ENCODE measurements around the gene EPN2.

EPN2 gene

DNA sequence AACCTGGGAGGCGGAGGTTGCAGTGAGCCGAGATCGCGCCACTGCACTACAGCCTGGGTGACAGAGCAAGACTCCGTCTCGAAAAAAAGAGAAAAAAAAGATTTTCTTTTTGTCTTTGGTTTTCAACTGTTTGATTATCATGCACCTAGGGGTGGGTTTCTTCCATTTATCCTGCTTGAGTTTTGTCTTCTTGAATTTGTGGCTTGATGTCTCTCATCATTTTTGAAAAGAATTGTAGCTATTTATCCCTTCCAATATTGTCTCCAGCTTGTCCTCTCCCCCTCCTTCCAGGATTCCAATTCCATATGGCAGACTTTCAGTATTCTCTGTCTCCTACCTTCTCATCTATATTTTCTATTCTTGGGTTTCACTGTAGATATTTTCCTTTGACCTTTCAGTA lies 117.6 kb downstream of the EPN2 start:
- no peak for DNase-seq (ENCODE audit: extremely low spot score)
- ChIA-PET POLR2A (interaction anchor here (0.7 to 1.2 kb wide), 2 partner anchors 23 to 94 kb away, joined by 3 to 5 read pairs; partner anchors contain the start of gene MAPK7), CTCF (interaction anchor here (1.3 kb wide), 1 partner anchor 8 kb away, joined by 7 read pairs; the partner anchor contains the start of gene B9D1)
- no peak for TF ChIP-seq TARDBP (IDR thresholded peaks at IDR 0.05)
- no peak for TF ChIP-seq ARNT (IDR thresholded peaks at IDR 0.05)
- TF ChIP-seq ZNF384 (IDR thresholded peaks at IDR 0.05): no peak
- TF ChIP-seq, protein P1, sequence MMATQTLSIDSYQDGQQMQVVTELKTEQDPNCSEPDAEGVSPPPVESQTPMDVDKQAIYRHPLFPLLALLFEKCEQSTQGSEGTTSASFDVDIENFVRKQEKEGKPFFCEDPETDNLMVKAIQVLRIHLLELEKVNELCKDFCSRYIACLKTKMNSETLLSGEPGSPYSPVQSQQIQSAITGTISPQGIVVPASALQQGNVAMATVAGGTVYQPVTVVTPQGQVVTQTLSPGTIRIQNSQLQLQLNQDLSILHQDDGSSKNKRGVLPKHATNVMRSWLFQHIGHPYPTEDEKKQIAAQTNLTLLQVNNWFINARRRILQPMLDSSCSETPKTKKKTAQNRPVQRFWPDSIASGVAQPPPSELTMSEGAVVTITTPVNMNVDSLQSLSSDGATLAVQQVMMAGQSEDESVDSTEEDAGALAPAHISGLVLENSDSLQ (IDR thresholded peaks at IDR 0.05): no peak
- no peak for TF ChIP-seq FOXK2 (IDR thresholded peaks at IDR 0.05)
- TF ChIP-seq FOXM1 (IDR thresholded peaks at IDR 0.05; ENCODE audit: borderline replicate concordance): no peak
- no peak for TF ChIP-seq SP1 (IDR thresholded peaks at IDR 0.05)
- no peak for TF ChIP-seq CTBP1 (IDR thresholded peaks at IDR 0.05; ENCODE audit: borderline replicate concordance)
- no peak for TF ChIP-seq LEF1 (IDR thresholded peaks at IDR 0.05; ENCODE audit: borderline replicate concordance)
- no peak for TF ChIP-seq L3MBTL2 (conservative IDR thresholded peaks at IDR 0.05)
- TF ChIP-seq SUZ12 (IDR thresholded peaks at IDR 0.05): no peak
- no peak for TF ChIP-seq BHLHE40 (IDR thresholded peaks at IDR 0.05; ENCODE audit: borderline replicate concordance)
- TF ChIP-seq HDGF (IDR thresholded peaks at IDR 0.05; ENCODE audit: borderline replicate concordance): no peak
- TF ChIP-seq FOXA1 (IDR thresholded peaks at IDR 0.05): no peak

DNA sequence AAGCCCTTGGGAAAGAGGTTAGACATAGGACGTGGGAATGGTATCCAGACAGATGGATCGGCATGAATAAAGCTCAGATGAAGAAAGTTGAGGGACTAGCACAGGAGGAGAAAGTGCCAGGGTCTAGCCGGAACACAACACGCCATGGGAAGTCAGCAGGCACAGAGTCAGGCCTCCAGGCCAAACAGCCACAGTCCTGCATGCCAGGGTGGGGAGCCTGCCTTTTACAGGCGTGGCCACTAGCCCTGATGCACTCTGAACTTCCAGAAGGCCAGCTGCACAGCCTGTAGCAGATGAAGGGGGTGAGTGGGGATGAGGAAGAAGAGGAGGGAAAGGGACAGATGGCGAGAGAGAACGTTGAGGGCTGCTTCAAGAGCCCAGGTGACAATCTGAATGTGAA lies 120.2 kb downstream of the EPN2 start:
- TF ChIP-seq SUZ12 (IDR thresholded peaks at IDR 0.05) (no peak), FOXK2 (IDR thresholded peaks at IDR 0.05) (no peak), ELF4 (IDR thresholded peaks at IDR 0.05) (no peak), ZNF384 (IDR thresholded peaks at IDR 0.05) (no peak), TARDBP (IDR thresholded peaks at IDR 0.05) (no peak), BHLHE40 (IDR thresholded peaks at IDR 0.05; ENCODE audit: borderline replicate concordance) (no peak), NFRKB (IDR thresholded peaks at IDR 0.05) (no peak), FOXA1 (IDR thresholded peaks at IDR 0.05) (no peak), FOXM1 (IDR thresholded peaks at IDR 0.05; ENCODE audit: borderline replicate concordance) (no peak), ARNT (IDR thresholded peaks at IDR 0.05) (no peak)
- TF ChIP-seq, protein P1 (IDR thresholded peaks at IDR 0.05): no peak
- no peak for DNase-seq (ENCODE audit: extremely low spot score)
- ChIA-PET POLR2A (interaction anchor here (1.8 kb wide), 1 partner anchor 20 kb away, joined by 9 read pairs; the partner anchor contains the start of gene MAPK7), CTCF (no interaction called here)

DNA sequence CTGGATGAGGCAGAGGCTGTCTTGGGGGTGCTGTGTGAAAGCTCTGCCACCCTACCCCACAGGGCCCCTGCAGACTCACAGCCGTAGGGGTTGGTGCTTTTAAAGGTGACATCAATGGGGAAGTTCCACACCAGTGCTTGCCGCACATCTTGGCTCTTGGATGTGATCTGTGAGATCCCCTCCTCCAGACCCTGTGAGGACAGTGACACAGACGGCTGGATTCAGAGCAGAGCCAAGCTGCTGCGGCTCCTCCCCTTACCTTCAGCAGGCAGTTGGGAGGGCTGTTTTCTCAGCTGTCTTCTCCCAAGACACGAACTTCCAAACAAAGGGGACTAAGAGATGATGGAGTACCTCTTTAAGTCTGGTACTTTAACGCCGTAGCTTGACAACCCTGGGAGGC lies 120.6 kb downstream of the EPN2 start:
- POLR2A ChIA-PET: interaction anchor here (0.9 to 1.8 kb wide), 2 partner anchors 8 to 20 kb away, joined by 3 to 9 read pairs; partner anchors contain the start of gene MAPK7
- no peak for TF ChIP-seq NFRKB (IDR thresholded peaks at IDR 0.05)
- no peak for DNase-seq (ENCODE audit: extremely low spot score)
- CTCF ChIA-PET: no interaction called here

DNA sequence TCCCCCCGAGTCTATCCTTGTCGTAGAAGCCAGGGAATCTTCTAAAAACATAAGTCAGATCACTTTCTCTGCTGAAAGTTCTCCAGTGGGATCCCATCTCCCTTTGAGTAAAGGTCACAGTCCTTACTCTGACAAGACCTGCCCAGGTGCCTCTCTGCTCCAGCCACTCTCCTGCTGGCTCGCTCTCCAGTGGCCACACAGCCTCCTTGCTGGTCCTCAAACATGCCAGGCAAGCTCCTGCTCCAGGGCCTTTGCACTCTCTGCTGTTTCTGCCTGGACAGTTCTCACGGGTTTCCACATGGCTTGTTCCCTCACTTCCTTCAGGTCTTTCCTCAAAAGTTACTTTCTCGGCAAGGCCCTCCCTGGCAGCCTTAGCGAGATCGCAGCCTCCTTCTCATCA lies 122.0 kb downstream of the EPN2 start:
- TF ChIP-seq FOXM1 (IDR thresholded peaks at IDR 0.05; ENCODE audit: borderline replicate concordance) (no peak), CTBP1 (IDR thresholded peaks at IDR 0.05; ENCODE audit: borderline replicate concordance) (no peak), NFRKB (IDR thresholded peaks at IDR 0.05) (no peak)
- no peak for DNase-seq (ENCODE audit: extremely low spot score)
- POLR2A ChIA-PET: interaction anchor here (1.7 kb wide), 1 partner anchor 19 kb away, joined by 9 read pairs; the partner anchor contains the start of gene MAPK7
- CTCF ChIA-PET: no interaction called here

DNA sequence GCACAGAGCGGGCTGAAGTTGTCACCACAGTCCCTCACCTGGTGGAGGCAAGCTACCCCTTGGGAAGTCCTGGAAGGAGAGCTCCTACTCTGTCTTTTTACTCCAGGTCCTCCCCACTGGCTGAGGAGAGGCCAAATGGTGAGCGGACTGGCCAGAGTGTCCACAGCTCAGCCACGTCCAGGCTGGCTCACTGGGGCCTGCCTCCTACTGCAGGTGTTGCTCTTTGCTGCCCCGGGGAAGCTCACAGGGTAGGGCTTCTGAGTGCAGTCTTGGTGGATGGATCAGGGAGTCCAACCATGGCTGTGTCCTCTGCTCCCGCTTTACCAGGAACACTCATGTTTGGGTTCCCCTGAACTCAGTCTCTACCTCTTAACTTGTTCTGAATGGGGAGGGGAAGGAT lies 122.7 kb downstream of the EPN2 start:
- TF ChIP-seq ELF4 (IDR thresholded peaks at IDR 0.05): no peak
- ChIA-PET POLR2A (interaction anchor here (0.8 to 1.7 kb wide), 2 partner anchors 18 to 88 kb away, joined by 3 to 9 read pairs; partner anchors contain the start of gene MAPK7), CTCF (no interaction called here)
- DNase-seq (ENCODE audit: extremely low spot score): no peak

DNA sequence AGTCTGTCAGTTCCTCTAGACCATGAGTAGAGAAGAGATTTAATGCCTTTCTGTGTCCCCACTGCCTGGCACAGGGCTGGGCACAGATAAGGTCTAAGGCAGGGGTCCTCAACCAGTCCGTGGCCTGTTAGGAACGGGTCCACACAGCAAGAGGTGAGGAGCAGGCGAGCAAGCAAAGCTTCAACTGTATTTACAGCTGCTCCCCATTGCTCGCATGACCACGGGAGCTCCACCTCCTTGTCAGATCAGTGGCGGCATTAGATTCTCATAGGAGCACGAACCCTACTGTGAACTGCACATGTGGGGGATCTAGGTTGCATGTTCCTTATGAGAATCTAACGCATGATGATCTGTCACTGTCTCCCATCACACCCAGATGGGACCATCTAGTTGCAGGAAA lies 123.6 kb downstream of the EPN2 start:
- ChIA-PET POLR2A (interaction anchor here (3.1 kb wide), 1 partner anchor 17 kb away, joined by 41 read pairs; the partner anchor contains the start of gene MAPK7), CTCF (no interaction called here)
- DNase-seq (ENCODE audit: extremely low spot score): no peak
- TF ChIP-seq NFRKB (IDR thresholded peaks at IDR 0.05) (no peak), SP1 (IDR thresholded peaks at IDR 0.05) (no peak), CTBP1 (IDR thresholded peaks at IDR 0.05; ENCODE audit: borderline replicate concordance) (no peak)

DNA sequence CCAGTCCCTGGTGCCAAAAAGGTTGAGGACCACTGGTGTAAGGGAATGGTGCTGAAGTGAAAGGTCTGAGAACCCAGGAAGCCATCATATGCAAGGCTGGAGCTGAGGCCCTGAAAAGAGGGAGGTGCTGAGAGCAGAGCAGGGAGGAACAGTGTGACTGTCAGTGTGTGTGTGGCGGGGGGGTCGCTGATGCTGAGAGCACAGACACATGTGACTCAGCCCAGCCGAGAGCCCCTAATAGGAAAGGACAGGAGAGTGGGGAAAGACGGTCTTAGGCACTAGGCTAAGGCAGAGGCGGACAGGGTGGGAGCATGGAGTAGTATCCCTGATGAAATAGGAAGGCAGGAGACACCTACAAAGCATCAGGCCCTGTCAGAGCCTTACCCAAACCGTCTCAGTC lies 124.2 kb downstream of the EPN2 start:
- TF ChIP-seq FOXA1 (IDR thresholded peaks at IDR 0.05): no peak
- TF ChIP-seq LEF1 (IDR thresholded peaks at IDR 0.05; ENCODE audit: borderline replicate concordance): no peak
- TF ChIP-seq L3MBTL2 (conservative IDR thresholded peaks at IDR 0.05): no peak
- no peak for TF ChIP-seq FOXM1 (IDR thresholded peaks at IDR 0.05; ENCODE audit: borderline replicate concordance)
- TF ChIP-seq NFRKB (IDR thresholded peaks at IDR 0.05): no peak
- no peak for TF ChIP-seq SP1 (IDR thresholded peaks at IDR 0.05)
- no peak for TF ChIP-seq HDGF (IDR thresholded peaks at IDR 0.05; ENCODE audit: borderline replicate concordance)
- TF ChIP-seq ELF4 (IDR thresholded peaks at IDR 0.05): no peak
- TF ChIP-seq TARDBP (IDR thresholded peaks at IDR 0.05): no peak
- no peak for TF ChIP-seq FOXK2 (IDR thresholded peaks at IDR 0.05)
- TF ChIP-seq BHLHE40 (IDR thresholded peaks at IDR 0.05; ENCODE audit: borderline replicate concordance): no peak
- no peak for TF ChIP-seq ARNT (IDR thresholded peaks at IDR 0.05)
- no peak for TF ChIP-seq ZNF384 (IDR thresholded peaks at IDR 0.05)
- no peak for TF ChIP-seq SUZ12 (IDR thresholded peaks at IDR 0.05)
- TF ChIP-seq, protein P1 (IDR thresholded peaks at IDR 0.05): no peak
- CTCF ChIA-PET: interaction anchor here (1.0 kb wide), 1 partner anchor 73 kb away, joined by 3 read pairs; no protein-coding TSS in a partner anchor
- no peak for DNase-seq (ENCODE audit: extremely low spot score)
- POLR2A ChIA-PET: interaction anchor here (1.0 to 3.1 kb wide), 4 partner anchors 17 to 112 kb away, joined by 3 to 41 read pairs (median 3); partner anchors contain the start of gene MAPK7
